ENCODE measurements around the gene BNIP1. TPM values are rescaled to one million over a fixed set of nuclear protein-coding genes. Genes with fewer than 3 reads are reported as not detected.

BNIP1 gene
- 11.5 TPM for total RNA-seq (2013)
- polyA plus RNA-seq (10 to 100 TPM in 1 of 3 donors, 1 to 10 TPM in 2; 9.2 to 13.6 (median 9.8) TPM), polyA minus RNA-seq (5.8 and 9.8 TPM in 2 replicates), total RNA-seq (1.5 to 9.2 (median 6.8) reads per million in 11 experiments)

DNA sequence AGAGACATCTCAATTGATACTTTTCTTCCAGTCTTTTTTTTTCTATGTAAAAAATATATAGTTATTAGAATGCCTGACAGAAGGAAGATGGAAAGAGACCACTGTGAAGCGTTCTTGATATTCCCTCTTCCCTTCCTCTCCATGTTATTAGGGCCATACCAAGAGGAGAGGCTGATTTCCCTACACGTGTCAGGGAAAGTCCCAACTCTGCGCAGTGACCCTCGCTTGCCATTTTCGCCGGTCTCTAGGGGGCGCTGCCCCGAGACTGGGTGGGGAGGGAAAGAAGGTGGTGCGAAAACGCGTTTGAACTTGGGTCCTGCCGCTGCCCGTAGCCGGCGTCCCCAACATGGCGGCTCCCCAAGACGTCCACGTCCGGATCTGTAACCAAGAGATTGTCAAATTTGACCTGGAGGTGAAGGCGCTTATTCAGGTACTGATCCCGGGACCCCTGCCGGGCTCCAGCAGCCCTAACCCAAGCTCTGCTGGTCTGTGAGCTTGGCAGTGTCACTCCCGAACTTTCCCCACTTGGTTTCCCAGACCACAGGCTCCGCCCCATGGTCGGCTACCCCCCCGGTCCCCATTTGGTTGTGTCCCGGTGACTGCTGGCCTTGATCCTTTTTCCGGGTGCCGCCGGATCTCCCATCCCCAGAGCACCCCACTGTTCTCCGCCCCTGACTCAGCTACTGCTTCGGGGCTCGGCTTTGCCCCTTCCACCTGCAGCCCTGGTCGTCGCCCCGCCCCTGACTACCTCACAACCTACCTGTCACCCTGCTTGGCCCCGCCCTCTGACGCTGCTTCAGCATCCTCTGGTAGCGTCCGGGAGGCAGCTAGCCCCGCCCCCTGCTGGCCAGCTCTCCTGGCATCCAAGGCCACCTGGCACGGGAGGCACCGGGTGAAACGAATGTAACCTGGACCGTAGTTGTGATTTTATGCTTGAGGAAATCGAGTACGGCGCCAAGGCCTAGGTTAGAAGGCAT, at the start of gene BNIP1:
Gene BNIP1, plus strand, starts transcription at position 332 of the 977 bp plus-strand sequence. Its CDS starts 15 bp downstream, at position 347.
- H3K27ac Mint-ChIP-seq, result peak within 1 kb of the TSS; percentile 92 to 99 (median 96)
- peak; percentile 89 to 94 (median 94) for DNase-seq
- peaks cover 0 to 6% (median 1%) of the 10 kb centered on the region in 7 donors for H3K9me3 Mint-ChIP-seq
- Histone ChIP-seq H3K27me3 (ENCODE audit: control insufficient read depth in 2 of 2, insufficient read depth in 2 of 2, low read length in 2 of 2) (no peaks in the 10 kb centered on the region), H3K79me2 (ENCODE audit: insufficient read depth, low read length) (peaks cover 6% of the 10 kb centered on the region), H3K4me1 (ENCODE audit: control insufficient read depth in 1 of 2, insufficient read depth in 2 of 2, low read length in 2 of 2) (peaks cover 5 to 11% of the 10 kb centered on the region in 2 donors), H3K4me2 (replicated peaks; ENCODE audit: extremely low read depth, low read length, poor library complexity, severe bottlenecking) (peak within 1 kb of the TSS; percentile 75), H3K27ac (ENCODE audit: low read depth in 1 of 2, low read length in 2 of 2) (peak within 1 kb of the TSS; percentile 88 to 93), H3K9me3 (replicated peaks in 1 of 2; ENCODE audit: control insufficient read depth in 1 of 2, insufficient read depth in 1 of 2, low read length in 2 of 2) (no peaks in the 10 kb centered on the region), H3K36me3 (replicated peaks in 1 of 2; ENCODE audit: control insufficient read depth in 1 of 2, insufficient read depth in 2 of 2, low read length in 2 of 2) (peaks cover 22 to 29% of the 10 kb centered on the region in 2 donors), H3K9ac (ENCODE audit: insufficient read depth, low read length, poor library complexity, severe bottlenecking) (peak within 1 kb of the TSS; percentile 86), H2AFZ (ENCODE audit: insufficient read depth, low read depth, low read length, poor library complexity, severe bottlenecking) (peak within 1 kb of the TSS; percentile 91), H3K4me3 (replicated peaks in 1 of 3; ENCODE audit: low read depth in 2 of 3, low read length in 3 of 3) (peak within 1 kb of the TSS; percentile 58 to 92 (median 89)), H4K20me1 (ENCODE audit: insufficient read depth, low read length) (no peaks in the 10 kb centered on the region)
- intact Hi-C loops (cut with micrococcal nuclease), result loop anchor here (2.0 to 10.0 kb wide), 2 partner anchors 88 to 160 kb away; partner anchors contain the start of genes ATP6V0E1 (in 2 of the 2) and CREBRF (in 1 of the 2)
- H3K4me3 Mint-ChIP-seq, result peak within 1 kb of the TSS; percentile 98 to 99
- peaks cover 0 to 4% (median 0%) of the 10 kb centered on the region in 3 donors for H3K27me3 Mint-ChIP-seq (ENCODE audit: low read depth in 3 of 3)
- peaks cover 14 to 23% of the 10 kb centered on the region in 2 donors for H3K36me3 Mint-ChIP-seq
- 0% methylated on average over 45 of the region's 48 CpGs for WGBS (ENCODE audit: insufficient coverage)
- peaks cover 4% of the 10 kb centered on the region for H3K4me1 Mint-ChIP-seq
- TF ChIP-seq, protein P1, sequence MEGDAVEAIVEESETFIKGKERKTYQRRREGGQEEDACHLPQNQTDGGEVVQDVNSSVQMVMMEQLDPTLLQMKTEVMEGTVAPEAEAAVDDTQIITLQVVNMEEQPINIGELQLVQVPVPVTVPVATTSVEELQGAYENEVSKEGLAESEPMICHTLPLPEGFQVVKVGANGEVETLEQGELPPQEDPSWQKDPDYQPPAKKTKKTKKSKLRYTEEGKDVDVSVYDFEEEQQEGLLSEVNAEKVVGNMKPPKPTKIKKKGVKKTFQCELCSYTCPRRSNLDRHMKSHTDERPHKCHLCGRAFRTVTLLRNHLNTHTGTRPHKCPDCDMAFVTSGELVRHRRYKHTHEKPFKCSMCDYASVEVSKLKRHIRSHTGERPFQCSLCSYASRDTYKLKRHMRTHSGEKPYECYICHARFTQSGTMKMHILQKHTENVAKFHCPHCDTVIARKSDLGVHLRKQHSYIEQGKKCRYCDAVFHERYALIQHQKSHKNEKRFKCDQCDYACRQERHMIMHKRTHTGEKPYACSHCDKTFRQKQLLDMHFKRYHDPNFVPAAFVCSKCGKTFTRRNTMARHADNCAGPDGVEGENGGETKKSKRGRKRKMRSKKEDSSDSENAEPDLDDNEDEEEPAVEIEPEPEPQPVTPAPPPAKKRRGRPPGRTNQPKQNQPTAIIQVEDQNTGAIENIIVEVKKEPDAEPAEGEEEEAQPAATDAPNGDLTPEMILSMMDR (IDR thresholded peaks at IDR 0.05), result peak; percentile 89

- intact Hi-C loops (cut with micrococcal nuclease), result no loop called here
- H3K4me1 Mint-ChIP-seq, result peaks cover 17% of the 10 kb centered on the region
These were observed 45.5 kb upstream of the BNIP1 start for GRCh38 chr5:173098787-173099186.

More at GRCh38 chr5:173098787-173099186, 45.5 kb upstream of the BNIP1 start:
- Histone ChIP-seq H4K20me1 (ENCODE audit: insufficient read depth, low read length) (peaks cover 97% of the 10 kb centered on the region), H3K4me1 (ENCODE audit: control insufficient read depth in 1 of 2, insufficient read depth in 2 of 2, low read length in 2 of 2) (no peaks in the 10 kb centered on the region), H2AFZ (ENCODE audit: insufficient read depth, low read depth, low read length, poor library complexity, severe bottlenecking) (no peak overlapping the region), H3K27ac (ENCODE audit: low read depth in 1 of 2, low read length in 2 of 2) (no peak overlapping the region), H3K79me2 (ENCODE audit: insufficient read depth, low read length) (peaks cover 11% of the 10 kb centered on the region), H3K36me3 (replicated peaks in 1 of 2; ENCODE audit: control insufficient read depth in 1 of 2, insufficient read depth in 2 of 2, low read length in 2 of 2) (peaks cover 9 to 32% of the 10 kb centered on the region in 2 donors), H3K4me2 (replicated peaks; ENCODE audit: extremely low read depth, low read length, poor library complexity, severe bottlenecking) (no peak overlapping the region), H3K9me3 (replicated peaks in 1 of 2; ENCODE audit: control insufficient read depth in 1 of 2, insufficient read depth in 1 of 2, low read length in 2 of 2) (peaks cover 8 to 11% of the 10 kb centered on the region in 2 donors), H3K27me3 (ENCODE audit: control insufficient read depth in 2 of 2, insufficient read depth in 2 of 2, low read length in 2 of 2) (no peaks in the 10 kb centered on the region), H3K4me3 (replicated peaks in 1 of 3; ENCODE audit: low read depth in 2 of 3, low read length in 3 of 3) (no peak overlapping the region), H3K9ac (ENCODE audit: insufficient read depth, low read length, poor library complexity, severe bottlenecking) (no peak overlapping the region)
- Mint-ChIP-seq H3K9me3 (peaks cover 0 to 13% (median 5%) of the 10 kb centered on the region in 7 donors), H3K36me3 (peaks cover 24 to 26% of the 10 kb centered on the region in 2 donors), H3K27ac (peak overlapping the region in 1 of 7 donors; percentile 25), H3K27me3 (ENCODE audit: low read depth in 3 of 3) (peaks cover 0 to 1% (median 0%) of the 10 kb centered on the region in 3 donors), H3K4me3 (no peak overlapping the region)
- DNase-seq, result no peak
- TF ChIP-seq, protein P1 (IDR thresholded peaks at IDR 0.05), result no peak

Measured in CD14-positive monocyte (primary cell).